Measurements from ENCODE around the gene ITGB1BP1. TPM values are rescaled to one million over a fixed set of nuclear protein-coding genes. Genes with fewer than 3 reads are reported as not detected.

Gene ITGB1BP1
- total RNA-seq, 2 experiments from 2014 or later: 54.0 to 102 TPM

GRCh38 chr2:9391961-9392720 is 31.2 kb downstream of the ITGB1BP1 start:
- H2AFZ ChIP-seq (ENCODE audit: low read length): no peak overlapping the region
- no peaks in the 10 kb centered on the region for H3K4me1 ChIP-seq (ENCODE audit: insufficient read depth, low read length, poor library complexity, severe bottlenecking)
- no peaks in the 10 kb centered on the region for H3K9me2 ChIP-seq (ENCODE audit: insufficient read depth, low read length)
- ChIA-PET CTCF (ENCODE audit: unreplicated experiment) (interaction anchor here (0.6 kb wide), 1 partner anchor 19 kb away, joined by 3 read pairs; no protein-coding TSS in a partner anchor), POLR2A (no interaction called here)
- no peak for DNase-seq (ENCODE audit: low spot score)
- H4K20me1 ChIP-seq (ENCODE audit: insufficient read depth, low read length): no peaks in the 10 kb centered on the region
- no peaks in the 10 kb centered on the region for H3K79me2 ChIP-seq (ENCODE audit: insufficient read depth, low read depth, low read length)
- H3K27ac ChIP-seq (ENCODE audit: low read depth, low read length, poor library complexity, severe bottlenecking): no peak overlapping the region
- no peak overlapping the region for H3K4me2 ChIP-seq (ENCODE audit: low read length)
- intact Hi-C loops (cut with micrococcal nuclease; ENCODE audit: unreplicated experiment): no loop called here
- no peak overlapping the region for H3K4me3 ChIP-seq (ENCODE audit: low read depth, low read length, poor library complexity, severe bottlenecking)
- TF ChIP-seq CTCF (conservative IDR thresholded peaks at IDR 0.05; ENCODE audit: low read length) (no peak), EZH2phosphoT487 (IDR thresholded peaks at IDR 0.05; ENCODE audit: borderline replicate concordance, low read depth, low read length) (no peak)
- no peaks in the 10 kb centered on the region for H3K9me3 ChIP-seq (ENCODE audit: low read length)
- BruUV-seq (replicated peaks): no TSS peak
- H3K36me3 ChIP-seq (ENCODE audit: insufficient read depth, low read length): no peaks in the 10 kb centered on the region

- no peaks in the 10 kb centered on the region for H3K9me3 ChIP-seq (ENCODE audit: low read length)
- no peak overlapping the region for H3K27ac ChIP-seq (ENCODE audit: low read depth, low read length, poor library complexity, severe bottlenecking)
- intact Hi-C loops (cut with micrococcal nuclease; ENCODE audit: unreplicated experiment): no loop called here
- H3K36me3 ChIP-seq (ENCODE audit: insufficient read depth, low read length): no peaks in the 10 kb centered on the region
- no peaks in the 10 kb centered on the region for H3K9me2 ChIP-seq (ENCODE audit: insufficient read depth, low read length)
- no TSS peak for BruUV-seq (replicated peaks)
- no peaks in the 10 kb centered on the region for H4K20me1 ChIP-seq (ENCODE audit: insufficient read depth, low read length)
- TF ChIP-seq EZH2phosphoT487 (IDR thresholded peaks at IDR 0.05; ENCODE audit: borderline replicate concordance, low read depth, low read length) (no peak), CTCF (conservative IDR thresholded peaks at IDR 0.05; ENCODE audit: low read length) (no peak)
- no peak for DNase-seq (ENCODE audit: low spot score)
- ChIA-PET CTCF (ENCODE audit: unreplicated experiment) (no interaction called here), POLR2A (no interaction called here)
- H3K4me1 ChIP-seq (ENCODE audit: insufficient read depth, low read length, poor library complexity, severe bottlenecking): no peaks in the 10 kb centered on the region
- no peak overlapping the region for H2AFZ ChIP-seq (ENCODE audit: low read length)
- H3K79me2 ChIP-seq (ENCODE audit: insufficient read depth, low read depth, low read length): no peaks in the 10 kb centered on the region
- H3K4me2 ChIP-seq (ENCODE audit: low read length): no peak overlapping the region
- H3K4me3 ChIP-seq (ENCODE audit: low read depth, low read length, poor library complexity, severe bottlenecking): no peak overlapping the region
These were observed 32.3 kb downstream of the ITGB1BP1 start for GRCh38 chr2:9390991-9391390.

GRCh38 chr2:9390151-9390850 is 33.0 kb downstream of the ITGB1BP1 start:
- Histone ChIP-seq H3K27ac (ENCODE audit: low read depth, low read length, poor library complexity, severe bottlenecking) (no peak overlapping the region), H3K79me2 (ENCODE audit: insufficient read depth, low read depth, low read length) (no peaks in the 10 kb centered on the region), H4K20me1 (ENCODE audit: insufficient read depth, low read length) (no peaks in the 10 kb centered on the region), H3K4me1 (ENCODE audit: insufficient read depth, low read length, poor library complexity, severe bottlenecking) (no peaks in the 10 kb centered on the region), H3K36me3 (ENCODE audit: insufficient read depth, low read length) (no peaks in the 10 kb centered on the region), H3K4me2 (ENCODE audit: low read length) (no peak overlapping the region), H2AFZ (ENCODE audit: low read length) (no peak overlapping the region), H3K9me3 (ENCODE audit: low read length) (no peaks in the 10 kb centered on the region), H3K4me3 (ENCODE audit: low read depth, low read length, poor library complexity, severe bottlenecking) (no peak overlapping the region), H3K9me2 (ENCODE audit: insufficient read depth, low read length) (no peaks in the 10 kb centered on the region)
- ChIA-PET POLR2A (no interaction called here), CTCF (ENCODE audit: unreplicated experiment) (interaction anchor here (0.6 kb wide), 1 partner anchor 802 kb away, joined by 3 read pairs; no protein-coding TSS in a partner anchor)
- no peak for DNase-seq (ENCODE audit: low spot score)
- no TSS peak for BruUV-seq (replicated peaks)
- TF ChIP-seq EZH2phosphoT487 (IDR thresholded peaks at IDR 0.05; ENCODE audit: borderline replicate concordance, low read depth, low read length) (no peak), CTCF (conservative IDR thresholded peaks at IDR 0.05; ENCODE audit: low read length) (no peak)
- intact Hi-C loops (cut with micrococcal nuclease; ENCODE audit: unreplicated experiment): no loop called here

Measured in OCI-LY7 (cell line).